Neutrophil (primary cell): ENCODE data around the gene KRTAP6-3.

Source experiments
- H3K27ac ChIP-seq: fragments of 200-600 bp; sonication (generic); 2 replicates; pipeline ENCODE4 v1.5.1; 2016; ENCODE audit warnings: mild to moderate bottlenecking, moderate library complexity
- H3K27me3 ChIP-seq: fragments of 200-600 bp; sonication (generic); 2 replicates; pipeline ENCODE4 v1.6.0; 2016; ENCODE audit warnings: mild to moderate bottlenecking
- H3K36me3 ChIP-seq: fragments of 200-600 bp; sonication (generic); 2 replicates; pipeline ENCODE4 v1.5.1; 2017
- H3K4me1 ChIP-seq, 2 experiments: fragments of 200-600 bp in 1 of 2; sonication (generic) in 1 of 2; 1 replicate in 1 of 2; 2 replicates in 1 of 2; pipeline versions ENCODE4 v1.5.1 to v1.6.1; 2013 to 2016; ENCODE audit warnings: low read depth in 1 of 2, low read length in 1 of 2, mild to moderate bottlenecking in 1 of 2, moderate library complexity in 1 of 2; ENCODE audit not compliant: control insufficient read depth in 1 of 2, insufficient read depth in 1 of 2
- H3K4me3 ChIP-seq, 2 experiments: fragments of 200-600 bp in 1 of 2; sonication (generic) in 1 of 2; 1 replicate in 1 of 2; 2 replicates in 1 of 2; pipeline ENCODE4 v1.5.1; 2013 to 2016; ENCODE audit warnings: low read depth in 1 of 2, low read length in 1 of 2, mild to moderate bottlenecking in 1 of 2, moderate library complexity in 1 of 2
- H3K9me3 ChIP-seq: fragments of 200-600 bp; sonication (generic); 2 replicates; pipeline ENCODE4 v1.5.1; 2016
- CTCF ChIP-seq: fragments of 200-600 bp; sonication (generic); IDR thresholded peaks from 2 replicates; pipeline ENCODE4 v1.5.1; 2016; ENCODE audit warnings: antibody characterized with exemption

Gene KRTAP6-3

GRCh38 chr21:30623362-30623761, 31.1 kb downstream of the KRTAP6-3 start:
- no peak for TF ChIP-seq CTCF
- no peaks in the 10 kb centered on the region for H3K9me3 ChIP-seq

DNA sequence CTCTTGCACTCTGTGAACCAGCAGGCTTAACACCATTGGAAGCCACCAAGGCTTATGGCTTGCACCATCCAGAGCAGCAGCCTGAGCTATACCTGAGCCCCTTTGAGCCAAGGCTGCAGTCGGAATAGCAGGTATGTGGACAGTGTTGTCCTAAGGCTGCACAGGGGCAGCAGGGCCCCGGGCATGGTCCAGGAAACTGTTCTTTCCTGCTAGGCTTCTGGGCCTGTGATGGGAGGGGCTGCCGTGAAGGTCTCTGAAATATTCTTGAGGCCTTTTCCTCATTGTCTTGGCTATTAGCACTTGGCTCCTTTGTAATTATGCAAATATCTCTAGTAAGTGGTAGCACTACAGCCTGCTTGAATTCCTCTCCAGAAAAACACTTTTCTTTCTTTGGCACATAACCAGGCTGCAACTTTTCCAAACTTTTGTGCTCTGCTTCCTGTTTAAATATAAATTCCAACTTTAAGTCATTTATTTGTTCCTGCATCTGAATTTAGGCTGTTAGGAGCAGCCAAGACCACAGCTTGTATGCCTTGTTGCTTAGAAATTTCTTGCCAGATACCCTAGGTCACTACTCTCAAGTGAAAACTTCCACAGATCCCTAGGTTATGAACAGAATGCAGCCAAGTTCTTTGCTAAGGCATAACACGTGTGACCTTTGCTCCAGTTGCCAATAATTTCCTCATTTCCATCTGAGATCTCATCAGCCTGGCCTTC, 33.4 kb downstream of the KRTAP6-3 start:
- no peak overlapping the region for H3K27ac ChIP-seq
- no peaks in the 10 kb centered on the region for H3K36me3 ChIP-seq
- no peak for TF ChIP-seq CTCF
- H3K4me1 ChIP-seq = no peaks in the 10 kb centered on the region
- no peak overlapping the region for H3K4me3 ChIP-seq
- no peaks in the 10 kb centered on the region for H3K9me3 ChIP-seq
- H3K27me3 ChIP-seq = no peaks in the 10 kb centered on the region

More at GRCh38 chr21:30623362-30623761, 31.1 kb downstream of the KRTAP6-3 start:
- no peaks in the 10 kb centered on the region for H3K27me3 ChIP-seq
- no peak overlapping the region for H3K27ac ChIP-seq
- H3K36me3 ChIP-seq = no peaks in the 10 kb centered on the region
- no peaks in the 10 kb centered on the region for H3K4me1 ChIP-seq
- H3K4me3 ChIP-seq = no peak overlapping the region

DNA sequence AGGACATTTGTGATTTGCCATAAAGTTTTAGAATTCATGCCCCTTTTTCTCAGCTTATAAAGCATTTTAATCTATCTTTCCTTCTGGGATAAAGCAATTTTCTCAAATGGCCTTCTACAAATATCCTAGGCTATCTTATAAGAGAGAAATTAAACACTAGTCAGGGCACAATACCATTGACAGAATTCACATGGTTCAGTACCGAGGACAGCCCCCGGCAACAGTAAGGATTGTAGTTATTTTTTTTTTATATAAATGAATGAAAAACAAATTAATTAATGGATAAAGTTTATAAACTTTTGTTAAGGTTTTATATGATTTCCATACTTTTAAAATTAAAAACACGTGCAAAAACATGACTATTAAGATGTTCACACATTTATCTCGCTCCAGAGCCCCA, 35.9 kb downstream of the KRTAP6-3 start:
- no peak for TF ChIP-seq CTCF
- no peak overlapping the region for H3K27ac ChIP-seq
- H3K4me1 ChIP-seq = no peaks in the 10 kb centered on the region
- no peaks in the 10 kb centered on the region for H3K27me3 ChIP-seq
- no peaks in the 10 kb centered on the region for H3K9me3 ChIP-seq
- H3K4me3 ChIP-seq = no peak overlapping the region
- H3K36me3 ChIP-seq = no peaks in the 10 kb centered on the region

DNA sequence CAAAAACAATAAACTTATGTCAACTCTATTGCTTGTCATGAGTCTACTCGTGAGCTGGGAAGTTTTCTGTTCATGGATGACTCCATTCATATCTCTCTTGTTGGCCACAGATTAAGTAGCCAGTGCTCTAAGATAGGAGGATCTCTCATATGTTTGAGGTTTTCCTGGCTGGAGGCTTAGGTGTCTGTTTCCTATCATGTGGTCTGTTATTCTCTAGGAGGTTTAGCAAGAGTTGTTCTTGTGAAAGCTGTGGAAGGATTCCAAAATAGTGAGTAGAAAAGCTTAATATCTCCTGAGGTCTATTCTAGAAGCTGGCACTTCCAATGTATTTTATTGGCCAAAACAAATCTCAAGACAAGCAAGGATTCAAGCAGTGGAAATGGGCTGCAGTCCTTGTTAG, 37.0 kb downstream of the KRTAP6-3 start:
- Histone ChIP-seq H3K4me3 (no peak overlapping the region), H3K27me3 (no peaks in the 10 kb centered on the region), H3K9me3 (no peaks in the 10 kb centered on the region), H3K27ac (no peak overlapping the region), H3K36me3 (no peaks in the 10 kb centered on the region), H3K4me1 (no peaks in the 10 kb centered on the region)
- no peak for TF ChIP-seq CTCF

- no peak within 1 kb of the TSS for H3K4me3 ChIP-seq
- no peak for TF ChIP-seq CTCF
- H3K36me3 ChIP-seq = no peaks in the 10 kb centered on the region
- H3K27me3 ChIP-seq = no peaks in the 10 kb centered on the region
- H3K4me1 ChIP-seq = no peaks in the 10 kb centered on the region
- no peak within 1 kb of the TSS for H3K27ac ChIP-seq
- H3K9me3 ChIP-seq = no peaks in the 10 kb centered on the region
These were observed 42.7 kb downstream of the KRTAP6-3 start, which contains the start of gene KRTAP20-2 for GRCh38 chr21:30634906-30635305. KRTAP20-2 (plus strand) TSS chr21:30635206; CDS start chr21:30635264, 58 bp downstream.
